Middle frontal gyrus (tissue), 1 donor: ENCODE measurements around the gene ZEB1.

Experiments used
- DNase-seq: peaks from one replicate; pipeline ENCODE4 v3.0.0-alpha.2; 2015; ENCODE audit warnings: low spot score; ENCODE audit errors: extremely low spot score

ZEB1 gene

GRCh38 chr10:31318854-31319601, at the start of gene ZEB1:
Gene ZEB1, plus strand, starts transcription at chr10:31319216. Its CDS starts 19 bp downstream, at chr10:31319235.
- DNase-seq: no peak

- no peak for DNase-seq
Measured at GRCh38 chr10:31270954-31271353, 48.1 kb upstream of the ZEB1 start.

- no peak for DNase-seq
Measured at GRCh38 chr10:31272841-31273240, 46.2 kb upstream of the ZEB1 start.

GRCh38 chr10:31273789-31274188, 45.2 kb upstream of the ZEB1 start:
- no peak for DNase-seq

GRCh38 chr10:31274310-31274709, 44.7 kb upstream of the ZEB1 start:
- DNase-seq: no peak

- no peak for DNase-seq
Measured at GRCh38 chr10:31278279-31278941, 40.6 kb upstream of the ZEB1 start.

GRCh38 chr10:31280972-31281371, 38.0 kb upstream of the ZEB1 start:
- no peak for DNase-seq

- DNase-seq: no peak
Measured at GRCh38 chr10:31288001-31288400, 31.0 kb upstream of the ZEB1 start.

GRCh38 chr10:31288962-31289361, 30.1 kb upstream of the ZEB1 start:
- DNase-seq: no peak

- no peak for DNase-seq
Measured at GRCh38 chr10:31290386-31290785, 28.6 kb upstream of the ZEB1 start.

- DNase-seq: no peak
Measured at GRCh38 chr10:31291123-31291522, 27.9 kb upstream of the ZEB1 start.

- DNase-seq: no peak
Measured at GRCh38 chr10:31294558-31294957, 24.5 kb upstream of the ZEB1 start.

GRCh38 chr10:31296754-31297153, 22.3 kb upstream of the ZEB1 start:
- no peak for DNase-seq

GRCh38 chr10:31299119-31299518, 19.9 kb upstream of the ZEB1 start:
- no peak for DNase-seq

GRCh38 chr10:31303212-31303611, 15.8 kb upstream of the ZEB1 start:
- no peak for DNase-seq

- no peak for DNase-seq
Measured at GRCh38 chr10:31304291-31304970, 14.6 kb upstream of the ZEB1 start.

- DNase-seq: no peak
Measured at GRCh38 chr10:31313396-31313795, 5.6 kb upstream of the ZEB1 start.

GRCh38 chr10:31314256-31315150, 4.5 kb upstream of the ZEB1 start:
- DNase-seq: no peak

- DNase-seq: no peak
Measured at GRCh38 chr10:31315453-31315852, 3.6 kb upstream of the ZEB1 start.

- no peak for DNase-seq
Measured at GRCh38 chr10:31317171-31317570, 1.8 kb upstream of the ZEB1 start.

GRCh38 chr10:31317652-31318381, 1.2 kb upstream of the ZEB1 start:
- DNase-seq: no peak
